ENCODE data around the gene KRT83.

KRT83 gene

GRCh38 chr12:52266514-52266913 lies 54.7 kb downstream of the KRT83 start:
- Histone ChIP-seq H3K4me3 (IDR thresholded peaks at IDR 0.05; ENCODE audit: insufficient read depth, low read depth, low read length) (no peak overlapping the region), H3K4me1 (ENCODE audit: low read depth, poor library complexity, severe bottlenecking) (peaks cover 6% of the 10 kb centered on the region), H3K79me2 (ENCODE audit: insufficient read depth, low read depth) (no peaks in the 10 kb centered on the region), H3K27ac (no peak overlapping the region), H3K36me3 (ENCODE audit: insufficient read depth) (no peaks in the 10 kb centered on the region), H3K4me2 (no peak overlapping the region), H3K9ac (no peak overlapping the region), H4K20me1 (ENCODE audit: insufficient read depth) (no peaks in the 10 kb centered on the region), H3K27me3 (ENCODE audit: insufficient read depth, low read depth) (no peaks in the 10 kb centered on the region), H2AFZ (ENCODE audit: low read depth) (no peak overlapping the region)
- TF ChIP-seq CTCF (conservative IDR thresholded peaks at IDR 0.05; ENCODE audit: low read depth, low read length) = no peak

- no peak for TF ChIP-seq CTCF (conservative IDR thresholded peaks at IDR 0.05; ENCODE audit: low read depth, low read length)
- H3K79me2 ChIP-seq (ENCODE audit: insufficient read depth, low read depth) = no peaks in the 10 kb centered on the region
- H3K4me3 ChIP-seq (IDR thresholded peaks at IDR 0.05; ENCODE audit: insufficient read depth, low read depth, low read length) = no peak overlapping the region
- no peaks in the 10 kb centered on the region for H3K27me3 ChIP-seq (ENCODE audit: insufficient read depth, low read depth)
- H4K20me1 ChIP-seq (ENCODE audit: insufficient read depth) = no peaks in the 10 kb centered on the region
- peak overlapping the region; percentile 26; the same call in 1 of the 2 replicates for H3K4me2 ChIP-seq
- H3K9ac ChIP-seq = no peak overlapping the region
- peaks cover 14% of the 10 kb centered on the region for H3K4me1 ChIP-seq (ENCODE audit: low read depth, poor library complexity, severe bottlenecking)
- no peak overlapping the region for H2AFZ ChIP-seq (ENCODE audit: low read depth)
- no peak overlapping the region for H3K27ac ChIP-seq
- no peaks in the 10 kb centered on the region for H3K36me3 ChIP-seq (ENCODE audit: insufficient read depth)
Measured at GRCh38 chr12:52264435-52264825, 56.8 kb downstream of the KRT83 start.

Measured in KMS-11 (cell line).